Activated CD8-positive, alpha-beta T cell treated with anti-CD3 and anti-CD28 coated beads for 36 hours (primary cell): ENCODE measurements around the gene NR2E1. TPM values are rescaled to one million over a fixed set of nuclear protein-coding genes. Genes with fewer than 3 reads are reported as not detected.

Source experiments
- ATAC-seq: fragments of 200-7000 bp; cut with Tn5 transposase; one replicate; pipeline ENCODE4 v1.10.0; 2021; ENCODE audit warnings: mild to moderate bottlenecking, moderate library complexity
- CTCF ChIA-PET: fragments of 350-600 bp; sonication (Branson Sonifier 250); formaldehyde crosslinking; loops from one replicate; lab custom pipeline; 2021; ENCODE audit warnings: antibody characterized with exemption; lab: Charles Lee
- POLR2A ChIA-PET: fragments of 350-600 bp; sonication (Branson Sonifier 250); formaldehyde crosslinking; loops from one replicate; lab custom pipeline; 2021; ENCODE audit warnings: antibody characterized with exemption; lab: Charles Lee
- DNase-seq: peaks from one replicate; pipeline ENCODE4 v3.0.0-alpha.2; 2020
- H3K27ac Mint-ChIP-seq: one replicate; pipeline ENCODE4 v1.8.0; 2021; ENCODE audit warnings: mild to moderate bottlenecking, mixed read lengths
- H3K27me3 Mint-ChIP-seq: one replicate; pipeline ENCODE4 v1.8.0; 2021; ENCODE audit warnings: mixed read lengths
- H3K36me3 Mint-ChIP-seq: one replicate; pipeline ENCODE4 v1.8.0; 2021; ENCODE audit warnings: low read depth, mixed read lengths
- H3K4me1 Mint-ChIP-seq: one replicate; pipeline ENCODE4 v1.8.0; 2021; ENCODE audit warnings: low read depth, mixed read lengths
- H3K4me3 Mint-ChIP-seq: one replicate; pipeline ENCODE4 v1.8.0; 2021; ENCODE audit warnings: mild to moderate bottlenecking, moderate library complexity, mixed read lengths
- H3K9me3 Mint-ChIP-seq: one replicate; pipeline ENCODE4 v1.8.0; 2021; ENCODE audit warnings: mixed read lengths
- intact Hi-C: fragments of 100-400 bp; cut with micrococcal nuclease; formaldehyde crosslinking; loops from one replicate; pipeline ENCODE4 v1.10.0; 2022
- total RNA-seq, 2 experiments: library from RNA; stranded (reverse); gene quantifications; one replicate each; pipeline ENCODE4 v1.2.3, GENCODE V29; 2021
- TF ChIP-seq, protein P1 (sequence below): fragments of 200-600 bp; IDR thresholded peaks from one replicate; pipeline ENCODE4 v1.8.0; 2022; ENCODE audit warnings: antibody characterized with exemption, mild to moderate bottlenecking

Gene NR2E1
- total RNA-seq, 2 experiments from 2014 or later, result not detected

DNA sequence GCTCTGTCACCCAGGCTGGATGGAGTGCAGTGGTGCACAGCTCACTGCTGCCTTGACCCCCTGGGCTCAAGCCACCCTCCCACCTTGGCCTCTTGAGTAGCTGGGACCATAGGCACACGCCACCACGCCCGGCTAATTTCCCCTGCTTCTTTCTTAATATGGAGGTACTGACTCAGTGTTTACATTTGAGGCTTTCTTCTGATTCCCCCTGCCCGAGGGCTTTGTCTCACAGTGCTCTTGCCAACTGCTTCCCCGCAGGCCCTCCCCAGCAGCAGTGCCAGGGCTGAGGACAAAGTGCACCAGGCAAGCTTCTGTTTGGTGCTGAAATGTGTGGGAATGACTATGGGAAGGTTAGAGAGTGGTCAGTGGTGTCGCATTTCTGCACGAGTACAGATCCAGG is 34.8 kb downstream of the NR2E1 start:
- ChIA-PET POLR2A (no interaction called here), CTCF (no interaction called here)
- Mint-ChIP-seq H3K4me3 (no peak overlapping the region), H3K27ac (no peak overlapping the region), H3K27me3 (no peaks in the 10 kb centered on the region), H3K36me3 (peaks cover 5% of the 10 kb centered on the region), H3K4me1 (no peaks in the 10 kb centered on the region), H3K9me3 (no peaks in the 10 kb centered on the region)
- intact Hi-C loops, result no loop called here
- ATAC-seq (no peak), DNase-seq (no peak)
- TF ChIP-seq, protein P1, sequence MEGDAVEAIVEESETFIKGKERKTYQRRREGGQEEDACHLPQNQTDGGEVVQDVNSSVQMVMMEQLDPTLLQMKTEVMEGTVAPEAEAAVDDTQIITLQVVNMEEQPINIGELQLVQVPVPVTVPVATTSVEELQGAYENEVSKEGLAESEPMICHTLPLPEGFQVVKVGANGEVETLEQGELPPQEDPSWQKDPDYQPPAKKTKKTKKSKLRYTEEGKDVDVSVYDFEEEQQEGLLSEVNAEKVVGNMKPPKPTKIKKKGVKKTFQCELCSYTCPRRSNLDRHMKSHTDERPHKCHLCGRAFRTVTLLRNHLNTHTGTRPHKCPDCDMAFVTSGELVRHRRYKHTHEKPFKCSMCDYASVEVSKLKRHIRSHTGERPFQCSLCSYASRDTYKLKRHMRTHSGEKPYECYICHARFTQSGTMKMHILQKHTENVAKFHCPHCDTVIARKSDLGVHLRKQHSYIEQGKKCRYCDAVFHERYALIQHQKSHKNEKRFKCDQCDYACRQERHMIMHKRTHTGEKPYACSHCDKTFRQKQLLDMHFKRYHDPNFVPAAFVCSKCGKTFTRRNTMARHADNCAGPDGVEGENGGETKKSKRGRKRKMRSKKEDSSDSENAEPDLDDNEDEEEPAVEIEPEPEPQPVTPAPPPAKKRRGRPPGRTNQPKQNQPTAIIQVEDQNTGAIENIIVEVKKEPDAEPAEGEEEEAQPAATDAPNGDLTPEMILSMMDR, result no peak

DNA sequence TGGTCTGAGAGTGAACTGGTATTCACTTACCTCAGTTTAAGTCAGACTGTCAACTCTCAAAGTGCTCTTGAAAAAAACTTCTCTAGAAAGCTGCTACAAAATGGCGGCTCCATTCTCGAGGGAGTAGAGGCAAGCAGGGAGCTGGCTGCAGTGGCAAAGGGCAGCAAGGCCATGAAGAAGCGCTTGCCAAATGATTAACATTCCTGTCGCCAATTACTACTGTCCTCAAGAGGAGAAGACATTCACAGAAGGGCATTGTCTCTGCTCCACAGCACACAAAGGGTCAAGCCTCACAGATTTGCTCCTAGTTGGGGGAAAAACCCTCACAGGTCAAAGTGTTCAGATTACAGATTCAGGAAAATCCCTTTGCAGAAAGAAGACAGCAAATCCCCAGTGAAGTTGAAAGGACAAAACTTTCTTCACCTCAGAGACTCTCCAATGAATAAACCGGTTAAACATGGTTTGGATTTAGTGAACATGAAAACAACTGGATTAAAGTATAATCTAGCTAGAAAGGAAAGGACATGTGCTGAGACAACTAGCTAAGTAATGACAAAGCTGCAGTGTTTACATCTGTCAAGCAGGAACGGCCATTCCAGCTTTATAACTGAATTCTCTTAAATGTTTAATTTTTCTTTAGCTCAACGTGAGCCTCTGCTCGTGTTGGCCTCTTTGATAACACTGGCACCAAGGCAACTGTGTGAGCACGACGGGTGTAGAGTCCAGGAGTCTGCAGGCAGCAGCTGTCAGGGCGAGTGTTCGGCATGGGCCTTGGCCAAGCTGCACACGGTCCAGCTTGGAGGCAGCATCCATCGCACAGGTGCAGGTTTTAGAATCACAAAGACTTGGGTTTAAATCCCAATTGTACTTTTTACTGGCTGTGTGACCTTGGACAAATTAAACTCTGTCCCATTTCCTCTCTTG is 37.6 kb downstream of the NR2E1 start:
- H3K27me3 Mint-ChIP-seq, result no peaks in the 10 kb centered on the region
- peaks cover 9% of the 10 kb centered on the region for H3K36me3 Mint-ChIP-seq
- ATAC-seq, result no peak
- no peak overlapping the region for H3K4me3 Mint-ChIP-seq
- ChIA-PET CTCF (interaction anchor here (1.0 kb wide), 1 partner anchor 15 kb away, joined by 3 read pairs; no protein-coding TSS in a partner anchor), POLR2A (interaction anchor here (0.6 kb wide), 1 partner anchor 26 kb away, joined by 3 read pairs; no protein-coding TSS in a partner anchor)
- H3K9me3 Mint-ChIP-seq, result no peaks in the 10 kb centered on the region
- H3K27ac Mint-ChIP-seq, result no peak overlapping the region
- DNase-seq, result no peak
- intact Hi-C loops, result no loop called here
- no peaks in the 10 kb centered on the region for H3K4me1 Mint-ChIP-seq
- TF ChIP-seq, protein P1, result no peak

DNA sequence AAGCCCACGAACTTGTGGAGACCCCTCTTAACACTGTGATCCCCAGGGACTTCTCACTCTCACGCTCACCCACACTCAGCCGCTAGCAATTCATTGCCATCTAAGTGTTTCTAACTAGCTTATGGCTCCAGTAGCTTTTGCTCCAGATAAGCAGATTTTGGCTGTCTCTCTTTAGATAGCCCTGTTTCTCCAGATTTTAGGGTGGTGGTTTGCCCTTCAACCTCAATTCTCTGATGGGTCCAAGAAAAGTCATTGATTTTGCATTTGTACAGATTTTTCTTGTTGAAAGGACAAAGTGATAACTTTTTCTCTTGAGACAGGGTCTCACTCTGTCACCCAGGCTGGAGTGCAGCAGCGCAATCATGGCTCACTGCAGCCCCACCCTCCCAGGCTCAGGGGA is 41.2 kb downstream of the NR2E1 start:
- Mint-ChIP-seq H3K36me3 (peaks cover 7% of the 10 kb centered on the region), H3K27ac (no peak overlapping the region), H3K9me3 (no peaks in the 10 kb centered on the region), H3K4me1 (no peaks in the 10 kb centered on the region), H3K4me3 (no peak overlapping the region), H3K27me3 (no peaks in the 10 kb centered on the region)
- no peak for ATAC-seq
- ChIA-PET CTCF (no interaction called here), POLR2A (no interaction called here)
- TF ChIP-seq, protein P1, result no peak
- intact Hi-C loops, result no loop called here
- DNase-seq, result no peak

DNA sequence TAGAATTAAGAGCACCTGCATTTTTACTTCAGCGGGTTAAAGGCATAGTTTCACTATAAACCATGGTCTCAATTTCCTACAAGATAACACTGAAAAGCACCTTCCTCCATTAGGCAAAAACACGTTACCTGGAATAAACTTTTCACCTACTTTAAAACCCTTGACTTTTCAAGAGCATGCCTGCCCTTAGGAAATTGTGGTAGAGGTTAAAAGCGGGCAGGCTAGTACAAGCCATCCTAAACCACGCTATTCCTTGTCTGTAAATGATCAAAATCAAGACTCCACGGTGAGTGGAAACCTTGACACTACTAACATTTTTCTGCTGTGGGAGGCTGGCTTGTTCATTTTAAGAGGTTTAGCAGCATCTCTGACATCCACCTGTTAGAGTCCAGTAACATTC is 43.9 kb downstream of the NR2E1 start:
- H3K36me3 Mint-ChIP-seq, result peaks cover 8% of the 10 kb centered on the region
- H3K4me1 Mint-ChIP-seq, result no peaks in the 10 kb centered on the region
- CTCF ChIA-PET, result no interaction called here
- ATAC-seq, result no peak
- H3K27me3 Mint-ChIP-seq, result no peaks in the 10 kb centered on the region
- POLR2A ChIA-PET, result no interaction called here
- TF ChIP-seq, protein P1, result no peak
- DNase-seq, result no peak
- intact Hi-C loops, result no loop called here
- no peaks in the 10 kb centered on the region for H3K9me3 Mint-ChIP-seq
- no peak overlapping the region for H3K4me3 Mint-ChIP-seq
- H3K27ac Mint-ChIP-seq, result no peak overlapping the region

DNA sequence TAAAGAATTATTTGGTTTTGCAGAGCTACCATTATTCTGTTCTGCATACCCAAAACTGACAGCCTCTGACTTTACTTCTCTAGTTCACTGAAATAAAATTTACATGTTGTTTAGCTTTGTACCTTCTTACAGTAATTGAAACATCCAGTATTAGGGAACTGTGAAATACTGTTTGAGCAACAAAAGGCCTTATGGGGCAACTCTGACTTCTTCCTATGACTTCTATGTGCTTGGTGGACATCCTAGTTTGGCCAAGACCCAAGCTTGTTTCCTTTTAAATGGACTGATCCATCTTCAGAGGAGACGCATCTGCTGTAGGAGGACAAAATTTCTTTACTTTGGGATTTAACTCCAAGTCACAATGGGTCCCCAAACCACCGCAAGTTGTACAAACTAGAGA is 44.7 kb downstream of the NR2E1 start:
- H3K4me1 Mint-ChIP-seq, result no peaks in the 10 kb centered on the region
- no peak overlapping the region for H3K27ac Mint-ChIP-seq
- ATAC-seq, result no peak
- TF ChIP-seq, protein P1, result no peak
- H3K9me3 Mint-ChIP-seq, result no peaks in the 10 kb centered on the region
- no peak for DNase-seq
- ChIA-PET CTCF (no interaction called here), POLR2A (no interaction called here)
- intact Hi-C loops, result no loop called here
- no peak overlapping the region for H3K4me3 Mint-ChIP-seq
- H3K27me3 Mint-ChIP-seq, result no peaks in the 10 kb centered on the region
- peaks cover 9% of the 10 kb centered on the region for H3K36me3 Mint-ChIP-seq
